GM19324 (cell line): ENCODE results near the gene UBE2E3.
"Not testable (repeated sequence)": the region's sequence is repeated elsewhere in the genome, so short reads cannot be mapped to it uniquely, and the experiment has no call there.

Experiments
- ATAC-seq: cut with Tn5 transposase; IDR thresholded peaks from one replicate; pipeline ENCODE4 v1.9.1; 2021; ENCODE audit warnings: mild to moderate bottlenecking, moderate library complexity; ENCODE audit not compliant: unreplicated experiment, low FRiP score

The UBE2E3 gene

DNA sequence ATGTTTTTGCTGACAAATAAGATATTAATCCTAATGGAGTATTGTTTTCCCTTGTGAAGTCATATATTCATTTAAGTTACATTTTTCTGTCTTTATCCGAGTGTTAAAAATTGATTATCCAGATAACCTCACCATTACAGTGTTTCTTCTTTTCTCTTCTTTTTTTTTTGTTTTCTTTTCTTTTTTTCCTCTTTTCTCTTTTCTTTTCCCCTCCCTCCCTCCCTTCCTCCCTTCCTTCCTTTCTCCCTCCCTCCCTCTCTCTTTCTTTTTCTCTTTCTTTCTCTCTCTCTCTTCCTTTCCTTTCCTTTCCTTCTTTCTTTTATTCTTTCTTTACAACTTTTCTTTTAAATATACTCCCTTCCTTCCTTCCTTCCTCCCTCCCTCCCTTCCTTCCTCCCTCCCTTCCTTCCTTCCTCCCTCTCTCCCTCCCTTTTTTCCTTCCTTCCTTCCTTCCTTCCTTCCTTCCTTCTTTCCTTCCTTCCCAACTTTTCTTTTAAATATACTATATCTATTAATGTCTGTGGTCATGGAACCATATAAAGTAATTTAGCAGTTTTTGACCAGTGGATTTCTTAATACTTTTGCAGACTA, 40.9 kb downstream of the UBE2E3 start:
- ATAC-seq = no peak

GRCh38 chr2:181022652-181023051, 42.2 kb downstream of the UBE2E3 start:
- ATAC-seq = no peak

- no peak for ATAC-seq
These were observed 44.6 kb downstream of the UBE2E3 start for GRCh38 chr2:181025004-181025403.

DNA sequence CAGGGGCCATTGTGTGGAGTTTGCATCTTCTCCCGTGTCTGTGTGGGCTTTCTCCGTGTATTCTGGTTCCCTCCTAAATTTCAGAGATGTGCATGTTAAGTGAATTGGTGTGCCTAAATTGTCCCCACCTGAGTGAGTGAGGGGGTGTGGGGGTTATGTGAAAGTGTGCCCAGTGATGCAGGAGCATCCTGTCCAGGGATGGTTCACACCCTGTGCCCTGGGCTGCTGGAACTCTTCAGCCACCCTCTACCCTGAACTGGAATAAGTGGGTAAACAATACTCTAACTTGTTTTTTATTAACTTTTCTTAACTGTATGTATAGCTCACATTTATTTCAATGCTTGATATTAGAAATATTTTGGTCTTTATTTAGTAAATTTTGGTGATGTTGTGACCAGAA, 56.0 kb downstream of the UBE2E3 start:
- peak; percentile 54 for ATAC-seq

DNA sequence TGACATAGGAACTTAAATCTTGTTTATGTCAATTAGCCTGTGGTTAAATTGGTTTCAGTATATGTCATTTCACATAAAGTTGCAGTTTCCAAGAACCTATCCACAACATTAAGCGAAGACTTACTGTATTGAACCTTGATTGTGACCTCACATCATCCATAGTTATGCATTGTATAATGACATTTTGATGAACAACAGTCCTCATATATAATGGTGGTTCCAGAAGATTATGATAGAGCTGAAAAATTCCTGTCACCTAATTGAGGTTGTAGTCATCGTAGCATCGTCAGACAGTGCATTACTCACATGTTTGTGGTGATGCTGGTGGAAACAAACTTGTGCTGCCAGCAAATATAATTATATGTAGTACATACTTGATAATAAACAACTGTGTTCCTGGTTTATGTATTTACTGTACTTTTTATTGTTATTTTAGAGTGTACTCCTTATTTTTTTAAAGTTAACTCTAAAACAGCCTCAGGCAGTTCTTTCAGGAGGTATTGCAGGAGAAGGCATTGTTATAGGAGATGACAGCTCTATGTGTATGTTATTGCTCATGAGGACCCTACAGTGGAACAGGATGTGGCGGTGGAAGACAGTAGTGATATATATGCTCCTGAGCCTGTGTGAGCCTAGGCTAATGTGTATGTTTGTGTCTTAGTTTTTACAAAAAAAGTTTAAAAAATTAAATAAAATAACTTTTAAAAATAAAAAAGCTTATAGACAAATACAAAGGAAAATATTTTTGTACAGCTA, 56.6 kb downstream of the UBE2E3 start:
- ATAC-seq = no peak

DNA sequence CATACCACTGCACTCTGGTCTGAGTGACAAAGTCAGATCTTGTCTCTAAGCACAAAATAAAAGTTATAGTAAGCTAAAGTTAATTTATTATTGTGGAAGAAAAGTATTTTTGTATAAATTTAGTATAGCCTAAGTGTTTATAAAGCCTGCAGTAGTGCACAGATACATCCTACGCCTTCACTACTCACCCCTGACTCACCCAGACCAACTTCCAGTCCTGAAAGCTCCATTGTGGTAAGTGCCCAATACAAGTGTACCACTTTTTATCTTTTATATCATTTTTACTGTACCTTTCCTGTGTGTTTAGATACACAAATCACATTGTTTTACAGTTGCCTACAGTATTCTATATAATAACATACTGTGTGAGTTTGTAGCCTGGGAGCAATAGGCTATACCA, 57.5 kb downstream of the UBE2E3 start:
- ATAC-seq = no peak

- ATAC-seq = no peak
These were observed 58.4 kb downstream of the UBE2E3 start for GRCh38 chr2:181038796-181039195.

GRCh38 chr2:181040839-181041238, 60.4 kb downstream of the UBE2E3 start:
- not testable (repeated sequence) for ATAC-seq

DNA sequence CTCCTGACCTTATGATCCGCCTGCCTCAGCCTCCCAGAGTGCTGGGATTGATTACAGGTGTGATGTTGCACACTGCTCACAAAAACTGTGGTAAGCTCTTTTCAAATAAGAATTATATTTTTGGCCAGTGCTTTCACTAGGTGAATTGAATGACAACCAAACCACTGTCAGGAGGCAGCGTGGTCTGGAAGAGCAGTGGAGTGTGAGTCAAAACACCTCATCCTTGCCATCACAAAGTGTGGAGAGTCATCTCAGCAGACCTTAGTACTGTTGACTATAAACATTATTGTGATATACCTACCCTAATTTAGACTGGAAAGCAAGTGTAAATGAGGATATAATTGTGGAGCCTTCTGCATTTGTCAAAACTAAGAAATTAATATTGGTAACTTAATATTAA, 61.3 kb downstream of the UBE2E3 start:
- no peak for ATAC-seq

DNA sequence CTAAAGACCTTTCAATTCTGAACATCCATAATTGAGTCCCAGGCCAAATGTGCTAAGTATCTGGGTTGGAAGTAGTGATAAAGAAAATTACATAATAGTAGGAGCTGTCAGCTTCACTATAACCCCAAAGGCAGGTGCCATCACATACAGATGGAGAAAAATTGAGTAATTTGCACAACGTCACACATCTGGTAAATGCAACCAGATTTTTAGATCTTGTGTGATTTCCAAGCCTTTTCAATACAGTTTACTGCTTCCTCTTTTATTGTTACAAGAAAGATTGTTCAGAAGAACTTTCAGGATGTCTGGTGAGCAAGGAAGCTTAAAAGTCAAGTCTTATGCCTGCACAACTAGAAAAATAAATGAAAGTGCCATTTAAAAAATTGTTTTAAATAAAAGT, 62.3 kb downstream of the UBE2E3 start:
- ATAC-seq = no peak

- ATAC-seq = no peak
These were observed 66.4 kb downstream of the UBE2E3 start for GRCh38 chr2:181046833-181047232.

- no peak for ATAC-seq
These were observed 67.4 kb downstream of the UBE2E3 start for GRCh38 chr2:181047829-181048228.

GRCh38 chr2:181051861-181052522, 71.6 kb downstream of the UBE2E3 start:
- no peak for ATAC-seq

- no peak for ATAC-seq
These were observed 72.1 kb downstream of the UBE2E3 start for GRCh38 chr2:181052523-181052891.

DNA sequence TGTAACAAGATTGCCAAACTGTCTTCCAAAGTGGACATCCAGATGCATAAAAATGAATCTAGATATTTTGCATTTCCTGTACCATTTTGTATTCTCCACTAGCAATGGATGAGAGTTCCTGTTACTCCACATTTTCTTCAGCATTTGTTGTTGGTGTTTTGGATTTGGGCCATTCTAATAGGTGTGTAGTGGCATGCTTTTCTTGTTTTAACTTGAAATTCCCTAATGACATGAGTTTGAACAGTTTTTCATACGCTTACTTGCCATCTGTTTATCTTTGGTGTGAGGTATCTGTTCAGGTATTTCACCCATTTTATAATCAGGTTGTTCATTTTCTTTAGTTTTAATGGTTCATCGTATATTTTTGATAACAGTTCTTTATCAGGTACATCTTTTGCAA, 73.9 kb downstream of the UBE2E3 start:
- no peak for ATAC-seq

- ATAC-seq = no peak
These were observed 74.4 kb downstream of the UBE2E3 start for GRCh38 chr2:181054843-181055242.

DNA sequence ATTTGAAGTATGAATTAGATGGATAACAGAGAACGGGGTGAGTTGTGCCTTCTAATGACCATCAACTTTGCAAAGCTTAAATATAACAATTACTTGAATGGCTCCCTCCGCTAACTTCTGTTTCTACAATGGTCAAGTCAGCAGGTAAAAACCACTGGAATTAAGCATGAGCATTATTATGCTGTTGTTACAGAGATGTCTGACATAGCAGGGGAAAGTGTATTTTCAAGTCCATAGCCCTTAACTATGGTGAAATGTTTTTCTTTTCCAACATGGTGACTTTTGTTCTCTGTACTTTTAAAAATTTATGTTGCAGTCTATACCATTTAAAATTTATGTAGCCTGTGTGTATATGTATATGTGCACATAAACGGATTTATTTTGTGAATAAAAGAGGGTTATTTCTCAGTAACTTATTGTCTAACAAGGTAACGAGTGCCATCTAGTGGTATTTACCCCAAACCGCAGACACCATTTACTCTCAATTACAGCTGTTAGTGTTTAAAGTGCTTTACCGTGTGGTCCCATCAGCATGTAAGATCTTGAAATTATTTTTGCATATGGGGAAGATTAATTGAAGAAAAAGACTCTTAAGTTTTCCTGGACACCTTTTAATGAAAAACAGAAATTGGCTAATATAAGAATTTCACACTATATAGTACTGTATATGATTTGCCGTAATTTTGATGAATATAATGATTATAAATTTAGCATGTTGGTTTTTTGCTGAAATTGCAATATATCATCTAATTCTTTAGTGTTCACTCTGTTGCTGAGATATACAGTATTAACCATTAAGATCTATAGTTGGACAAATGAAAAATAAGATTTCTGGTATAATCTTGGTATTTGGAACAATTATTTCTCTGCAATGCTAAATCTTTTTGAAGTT, 78.2 kb downstream of the UBE2E3 start:
- ATAC-seq = no peak

DNA sequence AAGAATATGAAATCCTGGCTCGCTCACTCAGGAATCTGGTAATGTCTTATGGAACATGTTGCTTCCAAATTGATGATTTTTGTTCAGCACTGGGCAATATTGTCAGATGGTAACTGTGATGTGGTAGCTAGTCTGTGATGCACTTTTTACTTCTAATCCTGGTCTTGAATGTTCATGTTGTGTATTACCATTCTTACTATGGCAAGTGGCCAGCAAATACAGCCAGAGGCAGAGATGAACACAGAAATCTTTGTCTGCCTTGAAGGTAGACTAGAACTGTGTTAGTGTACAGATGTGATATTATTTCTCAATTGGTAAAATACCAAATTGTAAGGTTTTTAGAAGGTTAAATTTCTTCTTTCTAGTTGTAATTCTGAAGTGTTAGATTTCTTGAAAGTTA, 83.3 kb downstream of the UBE2E3 start:
- no peak for ATAC-seq

GRCh38 chr2:181065458-181065857, 85.1 kb downstream of the UBE2E3 start:
- no peak for ATAC-seq

- ATAC-seq = no peak
These were observed 85.9 kb downstream of the UBE2E3 start for GRCh38 chr2:181066333-181066732.
